ENCODE measurements around the gene NDST4.

DNA sequence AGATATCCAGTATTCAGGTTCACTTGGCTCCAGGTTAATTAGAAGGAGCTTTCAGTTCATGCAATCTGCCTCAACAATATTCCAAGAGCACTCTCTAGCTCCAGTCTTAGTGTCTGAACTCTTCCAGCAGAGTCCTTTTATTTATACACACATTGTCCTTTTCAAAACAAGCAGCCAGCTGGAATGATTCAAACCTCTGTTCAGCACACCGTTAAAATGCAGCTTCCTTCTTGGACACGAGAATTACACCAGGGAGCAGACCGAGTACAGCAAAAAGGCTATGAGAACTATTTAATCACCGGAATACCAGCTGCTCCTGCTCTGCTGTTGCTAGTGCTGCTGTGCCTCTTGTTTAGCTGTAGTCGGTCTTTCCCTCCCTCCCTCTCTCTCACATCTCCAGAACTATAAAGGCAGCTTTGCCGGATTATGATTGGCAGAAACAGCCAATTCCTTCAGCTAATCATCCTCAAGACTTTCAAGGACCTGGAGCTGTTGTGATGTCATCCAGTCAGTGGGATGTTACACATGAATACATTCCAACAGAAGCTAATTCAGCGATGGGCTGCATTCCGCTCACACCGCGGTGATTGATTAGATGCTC is at the start of gene NDST4:
- TF ChIP-seq, protein P1, sequence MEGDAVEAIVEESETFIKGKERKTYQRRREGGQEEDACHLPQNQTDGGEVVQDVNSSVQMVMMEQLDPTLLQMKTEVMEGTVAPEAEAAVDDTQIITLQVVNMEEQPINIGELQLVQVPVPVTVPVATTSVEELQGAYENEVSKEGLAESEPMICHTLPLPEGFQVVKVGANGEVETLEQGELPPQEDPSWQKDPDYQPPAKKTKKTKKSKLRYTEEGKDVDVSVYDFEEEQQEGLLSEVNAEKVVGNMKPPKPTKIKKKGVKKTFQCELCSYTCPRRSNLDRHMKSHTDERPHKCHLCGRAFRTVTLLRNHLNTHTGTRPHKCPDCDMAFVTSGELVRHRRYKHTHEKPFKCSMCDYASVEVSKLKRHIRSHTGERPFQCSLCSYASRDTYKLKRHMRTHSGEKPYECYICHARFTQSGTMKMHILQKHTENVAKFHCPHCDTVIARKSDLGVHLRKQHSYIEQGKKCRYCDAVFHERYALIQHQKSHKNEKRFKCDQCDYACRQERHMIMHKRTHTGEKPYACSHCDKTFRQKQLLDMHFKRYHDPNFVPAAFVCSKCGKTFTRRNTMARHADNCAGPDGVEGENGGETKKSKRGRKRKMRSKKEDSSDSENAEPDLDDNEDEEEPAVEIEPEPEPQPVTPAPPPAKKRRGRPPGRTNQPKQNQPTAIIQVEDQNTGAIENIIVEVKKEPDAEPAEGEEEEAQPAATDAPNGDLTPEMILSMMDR (IDR thresholded peaks at IDR 0.05), result no peak
- no peak for TF ChIP-seq EZH2phosphoT487 (IDR thresholded peaks at IDR 0.05)
- TF ChIP-seq EZH2 (IDR thresholded peaks at IDR 0.05), result no peak
